GM18498 (cell line): ENCODE measurements around the gene TRIM9.

ENCODE experiments used
- ATAC-seq: cut with Tn5 transposase; IDR thresholded peaks from one replicate; pipeline ENCODE4 v1.9.1; 2021; ENCODE audit warnings: mild to moderate bottlenecking, moderate library complexity; ENCODE audit not compliant: unreplicated experiment

TRIM9 gene

DNA sequence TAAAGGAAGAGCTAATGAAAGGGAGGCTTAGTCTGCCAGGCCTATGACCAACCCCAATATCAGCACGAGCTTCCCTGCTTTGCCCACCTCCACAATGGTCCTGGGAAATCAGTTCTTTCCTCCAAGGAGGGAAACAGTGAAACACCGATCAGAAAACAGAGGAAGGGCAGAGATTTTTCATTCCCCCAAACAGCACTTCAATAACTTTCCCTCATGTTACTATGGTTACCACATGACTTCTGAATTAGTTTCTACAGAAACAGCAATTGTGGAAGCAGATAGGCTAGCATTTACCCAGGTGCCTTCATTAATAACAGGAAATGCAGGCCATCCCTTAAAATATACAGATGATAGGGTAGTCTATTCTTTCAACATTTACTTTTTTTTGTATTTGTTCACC lies 35.9 kb downstream of the TRIM9 start:
- no peak for ATAC-seq

DNA sequence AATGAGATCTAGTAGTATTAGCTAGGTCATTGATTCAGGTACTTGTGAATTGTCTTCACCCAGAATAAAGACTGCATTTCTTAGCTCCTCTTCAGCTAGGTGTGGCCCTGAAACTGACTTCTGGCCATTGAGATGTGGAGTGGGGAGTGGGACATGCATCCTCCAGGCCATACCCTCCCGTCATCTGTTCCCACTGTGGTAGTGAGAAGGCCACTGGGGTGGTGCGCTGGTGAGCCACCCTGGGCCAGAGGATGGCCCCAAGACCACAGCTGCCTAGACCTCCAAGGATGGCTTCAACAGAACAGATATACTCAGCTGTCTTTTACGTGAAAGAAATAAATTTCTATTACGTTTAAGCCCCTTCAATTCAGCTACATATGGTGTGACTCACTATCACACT lies 36.5 kb downstream of the TRIM9 start:
- no peak for ATAC-seq

DNA sequence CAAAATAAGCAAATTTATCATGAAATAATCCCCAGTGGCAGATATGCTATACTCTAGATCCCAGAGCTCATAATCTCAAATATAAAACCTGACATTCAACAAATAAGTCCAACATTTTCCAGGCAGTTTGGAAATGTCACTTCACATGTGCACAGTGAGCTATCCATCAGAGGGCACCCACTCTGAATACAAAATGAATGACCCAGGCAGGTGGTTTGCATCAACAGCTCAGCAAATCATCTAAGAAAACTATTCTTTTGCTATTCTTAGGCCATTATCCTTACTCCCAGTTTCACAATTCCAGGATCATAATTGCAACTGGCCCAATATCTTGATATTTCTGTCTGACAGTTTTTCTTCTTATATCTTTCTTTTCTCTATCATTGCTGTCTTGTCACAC lies 38.5 kb downstream of the TRIM9 start:
- ATAC-seq, result no peak

DNA sequence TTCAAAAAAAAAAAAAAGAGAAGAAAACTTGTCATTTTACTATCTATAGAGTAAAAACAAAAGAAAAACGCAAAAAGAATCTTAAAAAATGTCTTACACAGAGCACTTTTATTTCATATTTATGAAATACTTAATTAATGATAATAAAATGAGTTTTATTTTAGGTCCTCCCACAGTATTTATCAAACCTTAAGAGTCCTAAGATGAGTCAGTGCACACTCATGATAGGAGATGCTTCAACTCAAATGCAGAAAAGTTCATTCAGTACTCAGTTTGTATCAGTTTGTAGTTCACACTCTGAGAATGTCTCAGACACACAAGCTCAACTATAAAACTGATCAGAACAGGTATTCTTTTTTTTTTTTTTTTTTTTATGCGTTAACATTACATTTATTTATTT lies 41.7 kb downstream of the TRIM9 start:
- ATAC-seq, result no peak

DNA sequence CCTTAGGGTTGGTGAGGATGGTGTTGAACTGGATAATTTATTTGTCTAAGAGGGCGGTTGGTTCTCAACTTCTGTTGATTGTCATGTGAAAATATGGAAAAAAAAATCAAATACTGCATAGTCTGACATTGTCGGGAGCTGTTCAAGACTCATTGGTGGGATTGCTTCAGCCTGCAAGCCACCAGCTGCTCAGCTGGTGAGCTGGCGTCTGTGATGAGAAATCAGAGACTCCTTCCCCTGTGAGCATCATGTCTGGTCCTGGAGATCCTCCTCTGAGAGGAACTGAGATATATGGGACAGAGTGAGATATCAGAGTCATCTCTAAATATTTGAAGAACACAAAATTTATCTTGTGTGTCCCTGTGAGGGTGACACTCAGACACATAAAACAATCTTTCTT lies 49.9 kb downstream of the TRIM9 start:
- ATAC-seq, result no peak

DNA sequence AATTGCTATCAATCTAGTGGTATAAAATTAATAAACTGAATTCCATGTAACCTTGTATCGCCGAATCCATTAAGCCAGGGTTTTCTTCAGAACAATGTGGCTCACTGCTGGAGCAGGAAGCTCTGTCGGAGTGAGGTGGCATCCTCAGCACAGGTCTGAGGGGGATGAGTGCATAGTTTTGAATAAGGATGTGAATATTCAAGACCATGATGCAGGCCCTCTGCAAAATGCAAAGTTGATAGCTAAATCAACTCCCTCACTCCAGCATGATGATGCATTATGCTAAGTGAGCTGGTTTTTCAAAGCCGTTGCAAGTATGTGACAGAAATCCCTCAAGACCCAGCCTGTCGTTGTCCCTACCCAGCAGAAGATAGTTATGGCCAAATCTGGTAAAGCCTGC lies 53.0 kb downstream of the TRIM9 start:
- ATAC-seq, result no peak

DNA sequence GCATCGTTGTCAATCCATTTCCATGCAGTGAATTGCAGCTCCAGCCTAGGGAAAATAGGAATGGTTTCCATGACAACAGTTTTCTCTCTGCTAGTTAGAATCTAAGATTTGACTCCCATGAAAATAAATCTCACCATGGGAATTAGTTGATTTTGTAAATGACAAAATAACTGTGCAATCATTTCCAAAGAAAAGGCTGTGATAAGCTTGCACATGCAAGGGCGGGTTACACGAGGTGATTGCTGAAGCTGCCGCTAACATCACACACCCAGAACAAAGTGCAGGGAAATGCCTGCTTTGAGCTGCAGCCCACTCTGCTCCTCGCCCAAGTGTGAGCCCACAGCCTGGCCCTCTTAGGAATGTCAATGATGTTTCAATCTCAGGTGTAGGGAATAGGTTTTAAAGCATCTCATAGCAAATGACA lies 53.8 kb downstream of the TRIM9 start:
- ATAC-seq, result no peak

DNA sequence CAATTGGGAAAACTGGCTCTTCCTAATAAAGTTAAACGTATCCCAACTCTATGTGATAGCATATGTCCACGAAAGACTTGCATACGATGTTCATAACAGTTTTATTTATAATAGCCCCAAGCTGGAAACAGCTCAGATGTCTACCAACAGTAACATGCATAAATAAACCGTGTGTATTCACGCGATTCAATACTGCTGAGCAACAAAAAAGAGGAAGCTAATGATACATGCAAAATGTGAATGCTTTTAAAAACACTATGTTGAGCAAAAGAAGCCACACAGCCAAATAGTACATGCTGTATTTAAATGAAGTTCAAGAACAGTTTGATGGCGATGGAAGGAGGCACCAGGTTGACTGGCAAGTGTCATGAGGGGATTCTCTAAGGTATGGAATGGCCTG lies 55.7 kb downstream of the TRIM9 start:
- no peak for ATAC-seq

DNA sequence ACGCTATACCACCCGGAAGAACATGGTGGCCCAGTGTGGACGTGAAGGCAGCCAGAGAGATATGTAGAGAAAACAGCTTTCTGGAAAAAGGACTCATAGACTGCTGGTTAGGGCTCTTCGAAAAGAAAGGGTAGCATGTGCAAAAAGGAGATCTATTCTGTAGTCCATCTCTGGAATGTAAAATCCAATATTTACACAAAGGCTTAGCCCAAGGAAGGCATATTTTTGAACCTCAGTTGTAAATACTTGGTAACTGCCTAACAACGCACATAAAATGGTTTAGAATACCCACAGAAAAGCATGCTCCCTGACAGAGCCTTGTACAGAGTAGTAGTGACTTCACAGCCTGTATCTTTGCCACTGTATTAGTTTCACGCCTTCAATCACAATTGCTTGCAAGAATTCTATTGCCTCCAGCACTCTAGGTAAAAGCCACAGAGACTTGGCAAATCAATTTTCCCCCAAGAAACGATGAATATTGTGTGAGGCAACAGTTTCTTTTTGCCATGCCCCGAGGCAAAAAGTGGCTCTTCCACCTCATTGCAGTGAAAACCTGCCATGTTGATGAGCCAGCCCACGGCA lies 59.2 kb downstream of the TRIM9 start:
- ATAC-seq, result no peak

DNA sequence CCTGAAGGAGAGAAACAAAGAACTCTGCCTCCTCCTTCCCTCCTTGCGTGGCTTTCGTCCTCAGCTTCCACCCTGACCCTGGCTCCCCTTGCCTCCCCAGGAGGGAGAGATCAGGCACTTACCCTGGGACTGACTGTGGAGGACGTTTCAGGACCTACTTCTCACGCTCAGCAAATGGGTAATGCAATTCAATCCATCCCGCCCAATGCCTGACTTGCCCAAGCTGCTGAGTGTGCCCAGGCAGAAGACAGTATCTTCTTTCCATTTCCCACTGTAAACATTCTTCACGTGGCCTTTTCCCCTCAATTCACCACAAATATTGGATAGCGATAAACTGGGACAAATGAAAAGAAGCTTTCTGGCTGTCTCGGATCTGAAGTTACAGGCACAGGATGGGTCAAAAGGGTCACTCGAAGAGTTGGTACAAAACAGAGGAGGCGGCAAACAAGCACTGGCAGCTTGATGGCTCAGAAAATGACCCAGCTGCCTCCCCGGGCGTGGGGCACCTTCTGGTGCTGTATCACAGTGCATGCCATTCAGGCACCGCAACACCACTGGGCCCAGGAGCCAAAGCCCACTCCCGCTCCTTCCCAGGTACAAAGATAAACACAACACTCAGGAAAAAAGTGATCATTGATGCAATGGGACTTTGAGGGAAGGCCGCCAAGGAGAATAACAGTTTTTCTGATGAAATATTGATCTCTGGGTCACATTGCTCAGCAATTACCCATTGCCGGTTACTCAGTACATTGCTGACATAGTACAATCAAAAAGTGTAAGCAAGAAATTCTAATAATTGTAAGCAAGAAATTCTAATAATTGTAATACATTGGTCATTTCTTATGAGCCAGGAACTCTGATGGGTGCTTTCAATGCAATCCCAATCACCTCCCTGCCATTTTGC lies 65.8 kb downstream of the TRIM9 start:
- no peak for ATAC-seq

DNA sequence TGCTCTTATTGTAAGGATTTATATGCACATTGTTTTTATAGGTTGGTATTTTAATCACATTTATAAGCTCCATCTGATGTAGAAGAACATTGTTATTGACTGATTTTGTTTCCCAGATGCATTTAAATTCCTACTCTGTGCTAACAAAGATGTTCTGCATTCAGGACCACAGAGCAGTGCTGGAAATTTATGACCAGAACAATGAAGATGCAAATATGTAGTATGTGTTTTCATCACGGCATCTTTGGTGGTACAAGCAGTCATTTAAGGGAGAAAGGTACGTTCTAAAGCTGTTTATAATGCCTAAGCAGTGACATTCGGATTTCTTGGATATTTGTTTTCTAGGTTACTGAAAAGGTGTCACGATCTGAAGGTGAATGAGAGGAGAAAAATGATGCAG lies 66.5 kb downstream of the TRIM9 start:
- no peak for ATAC-seq

DNA sequence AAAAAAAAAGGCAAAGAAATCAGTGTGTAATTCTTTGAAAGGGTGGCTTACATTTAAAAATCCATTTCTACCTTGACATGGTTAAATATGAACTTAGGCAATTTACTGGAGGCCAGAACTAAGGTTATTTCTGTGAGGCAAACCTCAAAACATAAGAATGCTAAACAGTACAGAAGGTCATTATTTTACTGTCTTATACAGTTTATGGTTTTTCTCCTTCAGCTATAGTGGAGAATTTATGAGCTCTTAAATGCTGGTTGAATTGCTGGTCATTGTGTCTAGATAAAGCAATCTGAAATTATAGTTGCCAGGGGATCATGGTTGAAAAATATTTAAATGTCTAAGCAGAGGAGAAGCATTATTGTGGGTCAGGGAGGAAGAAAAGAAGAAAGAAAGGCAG lies 70.5 kb downstream of the TRIM9 start:
- ATAC-seq, result no peak

DNA sequence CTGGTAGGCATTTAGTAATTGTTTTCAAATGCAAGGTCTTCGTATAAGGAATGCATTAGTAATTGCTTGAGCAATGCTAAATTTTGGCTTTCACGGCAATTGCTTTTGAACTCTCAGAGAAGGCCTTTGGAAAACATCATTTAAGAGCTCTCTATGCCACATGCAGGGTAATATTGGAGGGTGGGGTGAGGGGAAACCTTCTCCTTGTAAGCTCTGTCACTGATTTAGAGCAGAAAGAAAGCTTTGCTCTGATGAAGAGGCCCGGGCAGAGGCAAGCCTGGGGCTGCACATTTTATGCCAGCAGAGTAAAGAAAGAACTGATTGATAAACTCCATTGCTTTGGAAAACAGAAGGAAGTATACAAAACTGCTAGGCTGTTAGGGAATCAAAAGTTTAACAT lies 70.9 kb downstream of the TRIM9 start:
- ATAC-seq, result no peak

DNA sequence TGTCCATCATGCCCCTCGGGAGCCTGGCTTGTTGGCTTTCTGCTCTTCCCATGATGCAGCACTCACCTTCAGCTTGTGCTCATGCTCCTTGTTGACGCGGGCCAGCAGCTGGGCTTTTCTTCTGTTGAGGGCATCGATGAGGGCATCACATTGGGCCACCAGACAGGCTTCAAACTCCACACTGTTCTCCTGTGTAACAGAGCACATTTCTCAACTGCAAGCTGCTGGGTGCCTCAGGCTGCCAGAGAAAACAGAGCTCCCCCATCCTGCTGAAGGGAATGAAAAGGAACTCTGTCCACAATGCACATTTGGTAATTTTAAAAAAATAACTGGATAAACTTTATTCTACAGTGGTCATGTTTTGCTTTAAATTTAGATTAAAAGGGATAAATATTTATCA lies 72.1 kb downstream of the TRIM9 start:
- ATAC-seq, result no peak

DNA sequence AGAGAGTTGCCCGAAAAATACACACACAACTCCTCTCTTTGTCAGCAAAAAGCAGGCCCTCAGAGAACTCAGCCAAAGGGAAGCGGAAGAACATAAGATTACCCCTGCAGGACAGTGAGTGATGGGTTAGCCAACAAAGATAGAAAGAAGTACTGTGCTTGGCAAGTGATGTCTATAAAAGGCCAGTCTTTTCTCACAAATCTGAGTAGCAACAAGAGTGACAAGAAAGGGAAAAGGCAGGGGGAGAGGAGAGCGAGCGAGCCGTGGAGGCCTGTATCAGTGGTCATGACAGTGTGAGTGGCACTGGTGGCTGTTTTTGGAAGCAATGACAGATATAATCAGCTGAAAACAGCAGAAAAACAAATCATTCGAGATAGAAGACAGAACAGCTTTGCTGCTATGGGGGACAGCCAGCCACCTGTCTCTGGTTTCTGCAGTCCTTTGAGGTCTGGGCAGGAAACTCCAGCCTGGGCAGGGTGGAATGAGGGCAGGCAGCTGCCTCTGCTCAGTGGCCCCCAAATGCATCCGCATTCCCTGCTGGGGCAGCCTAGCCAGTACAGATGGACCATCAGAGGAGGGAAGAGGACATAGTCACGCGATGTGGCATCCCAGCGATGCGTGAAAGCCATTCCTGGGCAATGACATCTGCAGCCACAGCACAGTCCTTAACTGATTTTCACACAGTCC lies 74.7 kb downstream of the TRIM9 start:
- ATAC-seq, result no peak

DNA sequence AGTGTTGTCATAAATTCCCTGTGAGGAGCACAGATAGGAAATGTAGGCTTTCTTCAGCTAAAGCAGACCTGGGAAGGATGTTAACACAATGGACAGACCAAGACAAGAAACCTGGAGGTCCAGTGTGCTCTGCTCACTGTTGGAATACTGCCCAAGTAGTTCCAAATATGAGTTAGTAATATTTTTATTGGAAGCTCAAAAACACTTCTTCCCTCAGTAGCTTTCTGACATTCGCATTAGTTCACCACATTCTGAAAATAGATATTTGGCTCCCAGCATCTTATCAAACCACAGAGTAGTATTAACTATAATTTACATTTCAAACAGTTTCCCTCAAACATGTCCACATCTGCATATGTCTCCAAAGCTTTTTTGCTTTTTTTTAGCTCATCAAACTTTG lies 75.8 kb downstream of the TRIM9 start:
- no peak for ATAC-seq

DNA sequence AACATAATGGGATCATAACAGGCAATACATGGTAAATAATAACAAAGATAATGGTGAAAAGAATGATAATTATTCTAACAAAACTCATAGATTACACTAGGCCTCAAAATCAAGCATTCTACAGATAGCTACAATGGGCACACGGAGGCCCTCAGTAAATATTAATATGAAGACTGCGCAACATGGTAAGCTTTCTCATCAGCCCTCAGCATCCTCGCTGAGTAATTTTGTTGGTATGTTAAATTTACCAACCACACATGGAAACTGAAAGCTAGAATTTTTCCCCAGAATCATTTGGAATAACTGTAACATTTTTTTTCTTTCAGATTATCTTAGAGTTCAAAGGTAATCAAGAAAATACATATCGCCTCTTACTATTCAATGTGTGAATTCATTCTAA lies 76.4 kb downstream of the TRIM9 start:
- ATAC-seq, result no peak

DNA sequence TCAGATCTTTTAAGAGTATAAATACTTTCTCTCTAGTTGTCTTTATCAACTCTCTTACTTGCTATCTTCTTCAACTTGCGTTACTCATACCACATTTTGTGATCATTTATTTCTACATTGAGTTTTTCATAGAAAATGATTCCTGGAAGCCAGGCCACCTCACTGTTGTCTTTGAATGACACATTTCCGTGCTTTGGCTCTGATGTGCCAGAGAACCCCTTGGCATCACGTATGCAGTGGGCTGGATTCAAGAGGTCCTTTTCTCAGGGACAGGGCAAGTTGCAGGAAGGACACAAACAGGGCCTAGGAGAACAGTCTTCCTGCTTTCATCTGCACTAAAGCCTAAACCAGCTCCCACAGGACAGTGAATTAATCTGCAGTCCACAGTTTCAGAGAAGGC lies 80.3 kb downstream of the TRIM9 start:
- ATAC-seq, result no peak

DNA sequence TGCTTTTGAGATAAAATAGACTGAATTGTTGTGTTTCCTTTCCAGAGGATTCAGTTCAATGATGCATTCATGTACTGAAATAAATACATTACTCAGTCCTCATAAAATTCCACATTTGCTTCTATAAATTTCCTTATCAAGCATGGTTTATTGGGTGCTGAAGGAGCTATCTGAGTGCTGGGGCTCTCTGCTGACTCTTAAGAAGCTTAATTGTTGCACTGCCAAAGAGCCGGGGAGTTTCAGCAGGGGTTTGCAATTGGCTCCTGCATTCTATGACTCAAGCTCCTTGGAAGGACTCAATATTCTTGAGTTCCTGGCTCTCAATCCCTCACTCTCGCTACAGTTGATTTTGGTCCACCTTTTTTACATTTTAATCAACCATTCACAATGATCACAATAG lies 80.8 kb downstream of the TRIM9 start:
- ATAC-seq, result no peak

DNA sequence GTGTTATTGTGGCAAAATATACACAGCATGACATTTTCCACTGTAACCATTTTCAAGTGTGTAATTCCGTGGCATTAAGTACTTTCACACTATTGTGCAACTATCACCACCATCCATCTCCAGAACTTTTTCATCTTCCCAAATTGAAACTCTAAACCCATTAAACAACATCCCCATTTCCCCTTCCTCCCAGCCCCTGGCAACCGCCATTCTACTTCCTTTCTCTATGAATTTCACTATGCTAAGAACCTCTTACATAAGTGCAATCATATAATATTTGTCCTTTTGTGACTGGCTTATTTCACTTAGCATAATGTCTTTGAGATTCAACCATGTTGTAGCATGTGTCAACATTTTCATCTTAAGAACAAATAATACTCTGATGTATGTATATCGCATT lies 82.8 kb downstream of the TRIM9 start:
- ATAC-seq, result no peak

DNA sequence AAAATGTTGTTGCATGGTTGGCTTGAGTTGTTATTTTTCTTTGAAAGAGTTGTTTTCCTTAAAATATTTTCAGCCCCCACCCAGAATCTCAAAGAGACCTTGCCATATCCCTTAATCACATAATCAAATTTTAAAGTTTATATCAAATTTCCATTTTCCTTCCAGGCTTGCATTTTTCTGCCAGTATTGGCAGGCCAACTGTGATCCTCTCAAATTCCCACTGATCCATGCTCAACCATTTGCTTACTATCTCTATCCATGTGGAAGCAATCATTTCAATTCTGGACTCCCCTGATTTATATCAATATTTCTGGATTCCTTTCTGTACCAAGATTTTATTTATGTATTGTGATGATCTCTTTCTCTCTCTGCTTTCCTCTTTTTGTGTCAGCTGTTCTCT lies 86.5 kb downstream of the TRIM9 start:
- no peak for ATAC-seq

DNA sequence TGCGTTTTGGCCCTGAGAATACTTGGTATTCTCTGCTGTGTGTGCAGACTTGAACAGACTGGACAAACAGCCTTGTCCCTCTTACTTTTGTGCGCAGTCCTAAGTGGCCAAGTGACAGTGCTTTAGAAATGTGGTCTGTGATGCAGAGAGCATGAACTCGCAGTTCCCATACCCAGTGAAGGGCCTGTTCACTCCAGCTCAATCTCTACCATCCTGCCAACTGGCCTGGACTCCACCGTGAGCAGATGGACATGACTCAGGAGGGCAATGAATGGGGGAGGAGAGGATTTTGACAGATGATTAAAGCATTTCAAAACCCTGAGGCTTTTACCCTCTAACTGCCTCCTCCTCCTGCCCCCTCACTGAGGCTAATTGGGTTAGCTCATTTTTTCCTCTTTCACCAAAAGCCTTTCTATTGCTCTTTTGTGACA lies 88.1 kb downstream of the TRIM9 start:
- ATAC-seq, result no peak
